GM21723 (cell line): ENCODE results near the gene TDRD7.

Experiments
- ATAC-seq: cut with Tn5 transposase; IDR thresholded peaks from one replicate; pipeline ENCODE4 v1.9.1; 2021; ENCODE audit warnings: mild to moderate bottlenecking, moderate library complexity; ENCODE audit not compliant: unreplicated experiment

TDRD7 gene

DNA sequence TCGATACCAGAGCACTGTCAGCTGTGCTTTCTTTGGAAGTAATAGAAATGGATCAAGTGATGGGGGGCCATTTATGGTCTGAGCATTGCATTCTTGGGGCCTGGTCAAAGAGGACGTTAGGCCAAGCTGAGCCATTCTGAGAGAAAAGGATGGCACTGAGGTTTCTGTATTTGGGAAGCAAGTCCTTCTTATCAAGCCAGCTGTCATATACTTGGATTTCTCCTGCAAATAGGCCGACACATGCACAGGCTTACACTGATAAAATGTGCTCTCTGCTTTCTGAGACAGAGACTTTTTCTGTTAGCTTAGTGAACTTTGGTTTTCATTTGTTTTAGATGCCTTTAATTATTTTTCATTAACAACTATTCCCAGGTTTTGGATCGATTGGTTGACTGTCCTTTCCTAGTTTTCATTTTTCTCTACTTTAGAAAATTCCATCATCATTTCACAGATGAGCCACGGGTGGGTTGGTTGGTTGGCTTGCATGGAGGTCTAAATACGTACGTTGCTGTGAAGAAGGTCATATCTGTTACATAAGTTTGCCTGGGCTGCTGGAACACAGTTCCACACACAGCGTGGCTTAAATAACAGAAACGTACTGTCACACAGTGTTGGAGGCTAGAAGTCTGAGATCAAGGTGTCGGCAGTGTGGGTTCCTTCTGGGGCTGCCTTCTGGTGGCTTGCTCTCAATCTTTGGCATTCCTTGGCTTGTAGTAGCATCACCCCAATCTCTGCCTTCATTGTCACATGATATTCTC lies 109.9 kb downstream of the TDRD7 start:
- ATAC-seq = no peak

DNA sequence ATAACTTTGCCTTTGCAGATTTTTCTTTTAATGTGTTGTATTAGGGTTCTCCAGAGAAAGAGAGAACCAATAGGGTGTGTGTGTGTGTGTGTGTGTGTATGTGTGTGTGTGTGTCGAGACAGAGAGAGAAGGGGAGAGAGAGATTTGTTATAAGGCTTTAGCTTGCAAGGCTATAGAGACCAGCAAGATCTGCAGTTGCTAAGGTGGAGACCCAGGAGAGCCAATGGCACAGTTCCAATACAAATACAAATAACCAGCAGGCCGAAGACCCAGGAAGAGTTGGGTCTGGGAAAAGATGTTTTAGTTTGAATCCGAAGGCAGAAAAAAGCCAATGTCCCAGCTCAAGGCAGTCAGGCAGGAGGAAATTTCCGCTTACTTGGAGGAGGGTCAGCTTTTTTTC lies 112.5 kb downstream of the TDRD7 start:
- ATAC-seq = no peak

DNA sequence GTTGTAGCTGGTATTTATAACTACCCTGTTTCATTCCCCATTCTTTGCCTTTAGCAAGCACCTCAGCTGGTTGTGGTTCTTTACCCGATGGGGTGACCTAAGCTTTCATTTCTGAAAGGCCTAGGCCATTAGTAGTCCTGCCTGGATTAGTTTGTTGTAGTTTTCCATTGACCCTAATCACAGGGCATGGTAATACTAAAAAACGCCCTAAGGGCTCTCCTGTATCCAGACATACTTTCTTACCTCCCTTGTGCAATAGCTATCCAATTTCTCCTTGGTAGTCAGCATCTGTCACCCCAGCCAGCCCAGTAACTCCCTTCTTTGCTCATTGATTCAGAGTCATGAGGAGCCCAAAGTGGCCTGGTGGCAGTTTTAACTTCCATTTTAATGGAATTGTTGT lies 113.6 kb downstream of the TDRD7 start:
- ATAC-seq = no peak

DNA sequence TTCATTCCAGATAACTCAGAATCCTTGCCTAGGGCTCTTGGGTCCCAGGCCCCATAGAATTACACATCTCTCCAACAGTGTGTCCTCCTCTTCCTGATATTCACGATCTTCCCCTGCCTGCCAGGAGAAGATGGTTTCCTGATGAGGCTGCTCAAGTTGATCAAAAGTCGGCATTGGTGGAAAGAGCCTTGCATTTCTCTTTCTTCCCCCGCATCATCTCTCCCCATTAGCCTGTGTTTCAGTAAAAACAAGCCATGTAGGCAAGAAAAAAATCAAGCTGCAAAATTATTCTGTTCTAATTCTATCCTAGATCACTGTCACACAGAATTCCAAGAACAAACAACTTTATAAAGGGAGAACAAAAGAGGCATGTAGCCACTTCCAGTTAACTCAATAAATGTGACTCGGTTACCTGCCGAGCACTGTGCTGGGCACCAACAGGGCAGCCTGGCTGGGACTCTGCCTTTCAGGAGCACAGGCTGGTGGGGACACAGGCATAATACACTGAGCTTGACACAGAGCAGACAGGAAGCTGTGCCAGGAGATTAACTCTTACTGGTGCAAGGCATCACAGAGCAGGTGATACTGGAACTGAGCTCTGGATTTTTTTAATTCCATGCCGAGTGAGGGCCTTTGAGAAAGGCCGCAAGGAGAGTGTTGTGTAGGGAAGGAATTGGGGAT lies 115.1 kb downstream of the TDRD7 start:
- ATAC-seq = no peak

DNA sequence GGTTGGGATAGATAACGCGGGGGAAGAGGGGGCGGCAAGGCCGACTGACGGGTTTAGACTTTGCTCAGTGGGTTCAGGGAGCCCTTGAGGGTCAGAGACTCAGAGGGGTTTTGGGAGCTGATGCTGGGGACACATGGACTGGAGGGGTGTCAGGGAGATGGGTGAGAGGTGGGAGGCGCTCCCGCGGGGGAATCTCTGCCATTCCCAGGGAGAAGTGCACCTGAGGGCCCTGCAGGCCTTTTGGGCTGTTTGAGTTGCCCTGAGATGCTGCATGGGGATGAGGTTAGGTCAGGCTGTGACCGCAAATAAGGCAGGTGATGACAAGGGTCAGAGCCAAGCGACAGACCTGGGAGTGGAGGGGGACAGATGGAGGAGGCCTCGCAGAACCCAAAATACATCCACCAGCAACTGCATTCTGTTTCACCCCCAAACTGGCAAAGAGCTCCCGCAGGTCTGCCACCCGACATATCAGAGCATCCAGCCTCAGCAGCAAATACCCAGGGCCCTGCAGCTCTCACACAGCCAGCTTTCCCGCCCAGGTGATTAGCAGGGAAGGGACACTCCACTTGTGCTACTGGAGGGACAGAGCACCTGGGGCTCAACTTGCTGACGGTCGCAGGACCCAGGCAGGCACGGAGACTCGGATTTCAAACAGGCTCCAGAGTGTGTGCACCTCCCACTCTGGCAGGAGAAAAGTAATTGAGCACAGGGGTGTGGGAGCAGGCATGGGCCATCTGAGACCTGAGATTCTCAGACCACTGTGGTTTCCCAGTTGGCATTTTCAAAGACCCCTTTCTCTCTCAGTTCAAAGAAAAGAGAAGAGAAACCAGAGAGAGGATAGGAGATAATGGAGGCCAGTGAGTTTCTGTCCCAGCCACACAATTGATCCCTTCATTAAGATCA lies 116.0 kb downstream of the TDRD7 start:
- ATAC-seq = peak; percentile 32

DNA sequence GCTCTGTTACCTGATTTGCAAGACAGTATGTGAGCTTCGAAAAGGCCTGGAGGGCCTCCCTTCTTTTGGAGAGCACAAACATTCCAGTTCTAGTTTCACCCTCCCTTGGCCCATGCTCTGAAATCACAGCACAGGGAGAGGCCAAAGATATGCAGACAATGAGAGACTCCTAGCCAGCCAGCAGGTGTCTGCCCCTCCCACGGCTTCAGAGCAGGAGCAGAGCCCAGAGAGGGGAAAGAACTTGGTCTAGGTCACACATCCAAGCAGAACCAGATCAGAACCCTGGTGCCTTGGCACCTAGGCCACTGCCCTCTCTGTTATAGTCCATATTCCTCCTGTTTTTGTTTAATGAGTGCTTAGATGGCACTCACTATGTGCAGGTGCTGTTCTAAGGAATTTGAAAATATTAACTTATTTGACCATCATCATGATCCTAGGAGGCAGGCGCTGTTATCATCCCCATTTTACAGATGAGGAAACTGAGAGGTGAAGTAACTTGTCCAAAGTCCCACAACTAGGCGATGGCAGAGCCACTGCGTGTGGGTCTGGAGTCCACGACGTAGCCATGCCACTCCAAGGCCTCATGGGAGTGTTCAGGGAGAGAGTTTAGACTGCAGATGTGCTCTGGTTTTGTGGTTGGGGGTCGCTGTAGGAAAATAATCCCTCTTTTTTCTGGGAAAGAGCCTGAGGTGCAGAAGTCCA lies 116.8 kb downstream of the TDRD7 start:
- ATAC-seq = peak; percentile 43

DNA sequence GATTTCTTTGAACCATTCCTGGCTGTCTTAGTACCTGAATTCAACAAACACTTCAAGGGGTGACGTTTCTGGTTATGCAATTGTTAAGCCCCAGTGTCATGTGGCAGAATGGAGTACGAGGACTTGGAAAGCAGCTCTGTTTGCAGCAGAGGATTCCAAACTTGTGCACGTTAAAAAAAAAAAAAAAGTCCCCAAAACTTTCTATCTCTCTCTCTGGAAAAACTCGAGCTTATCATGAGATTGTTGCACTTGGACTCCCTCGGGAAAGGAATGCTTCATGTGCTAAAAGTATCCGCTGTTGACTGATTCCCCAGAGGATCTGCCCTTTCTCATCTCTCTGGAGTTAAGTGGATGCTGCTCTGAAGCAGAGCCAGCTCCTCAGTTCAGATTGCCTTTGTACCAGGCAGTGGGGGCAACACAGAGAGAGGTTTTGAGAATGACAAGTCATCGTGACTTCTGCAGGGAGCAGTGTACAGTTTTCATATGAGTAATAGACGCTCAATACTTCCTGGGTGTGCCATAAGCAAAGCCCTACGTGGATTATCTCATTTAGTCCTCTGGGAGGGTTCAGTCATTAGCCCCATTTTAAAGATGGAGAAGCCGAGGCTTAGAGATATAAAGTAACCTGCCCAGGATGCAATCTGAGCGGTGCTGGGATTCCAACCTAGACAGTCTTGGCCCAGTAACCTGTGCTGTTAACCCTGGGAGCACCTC lies 117.6 kb downstream of the TDRD7 start:
- ATAC-seq = peak; percentile 75

DNA sequence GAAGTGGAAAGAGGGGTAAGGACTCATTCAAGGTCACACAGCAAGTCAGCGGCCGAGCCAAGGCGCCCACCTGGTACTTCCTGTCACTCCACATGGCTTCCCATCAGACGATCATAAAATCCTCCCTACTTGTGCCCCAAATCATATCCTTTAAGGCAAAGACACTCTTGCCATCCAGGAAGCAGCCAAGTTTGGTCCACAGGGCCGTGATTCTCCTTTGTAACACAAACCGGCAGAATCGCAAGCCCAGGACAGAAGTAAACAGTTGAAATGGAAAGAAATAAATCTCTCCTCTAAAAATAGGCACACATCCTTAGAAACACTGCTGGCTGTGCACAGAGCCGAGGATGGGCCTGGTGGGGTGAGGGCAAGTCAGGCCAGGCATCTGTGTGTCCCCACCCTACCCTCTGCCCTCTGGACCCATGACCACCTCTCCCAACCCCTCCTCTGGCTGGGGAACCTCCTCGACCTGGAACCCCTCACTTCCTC lies 120.0 kb downstream of the TDRD7 start:
- ATAC-seq = no peak

DNA sequence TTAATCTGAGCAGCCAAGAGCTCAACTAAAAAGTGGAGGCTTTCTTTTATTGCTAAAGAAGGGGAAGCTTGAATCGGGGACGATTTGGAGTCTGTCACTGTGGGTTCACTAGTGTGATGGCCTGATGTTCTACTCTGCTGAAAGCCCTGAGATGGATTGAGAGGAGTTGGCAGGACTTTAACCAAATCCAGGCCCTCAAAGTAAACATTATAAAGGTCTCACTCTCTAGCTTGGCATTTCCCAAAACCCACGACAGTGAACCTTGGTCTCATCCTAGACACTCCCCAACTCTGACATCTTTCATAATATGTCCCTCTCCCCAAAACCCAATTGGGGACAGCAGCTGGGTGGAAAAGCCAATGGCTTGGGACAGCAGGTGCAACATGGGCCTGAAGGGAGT lies 122.3 kb downstream of the TDRD7 start:
- no peak for ATAC-seq

DNA sequence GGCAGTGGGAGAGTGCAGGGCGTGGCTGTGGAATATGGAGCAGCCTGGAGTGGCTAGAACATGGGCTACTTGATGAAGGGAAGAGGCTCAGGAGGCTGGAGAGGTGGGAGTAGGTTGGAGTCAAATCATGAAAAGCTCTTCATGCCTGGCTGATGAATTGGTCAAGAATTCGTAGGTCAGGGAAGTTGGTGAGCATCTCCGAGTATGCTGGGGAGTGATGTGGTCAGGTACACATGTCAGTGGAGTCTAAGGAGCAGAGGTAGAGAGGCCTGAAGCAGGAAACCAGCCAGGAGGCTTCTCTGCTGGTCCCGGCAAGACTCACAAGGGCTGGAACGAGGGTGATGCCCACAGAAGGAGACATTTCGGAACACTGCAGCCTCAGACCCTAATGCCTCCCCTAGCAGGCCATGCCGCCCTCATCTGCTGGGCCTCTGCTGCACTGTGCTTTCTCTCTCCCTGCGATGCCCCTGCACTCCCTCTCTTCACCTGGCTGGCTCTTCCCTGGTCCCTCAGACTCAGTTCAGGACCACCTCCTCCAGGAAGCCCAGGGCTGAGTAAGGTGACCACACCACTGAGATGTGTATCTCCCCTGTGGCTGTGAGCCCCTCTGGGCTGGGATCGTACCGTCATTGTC lies 123.2 kb downstream of the TDRD7 start:
- ATAC-seq = no peak

DNA sequence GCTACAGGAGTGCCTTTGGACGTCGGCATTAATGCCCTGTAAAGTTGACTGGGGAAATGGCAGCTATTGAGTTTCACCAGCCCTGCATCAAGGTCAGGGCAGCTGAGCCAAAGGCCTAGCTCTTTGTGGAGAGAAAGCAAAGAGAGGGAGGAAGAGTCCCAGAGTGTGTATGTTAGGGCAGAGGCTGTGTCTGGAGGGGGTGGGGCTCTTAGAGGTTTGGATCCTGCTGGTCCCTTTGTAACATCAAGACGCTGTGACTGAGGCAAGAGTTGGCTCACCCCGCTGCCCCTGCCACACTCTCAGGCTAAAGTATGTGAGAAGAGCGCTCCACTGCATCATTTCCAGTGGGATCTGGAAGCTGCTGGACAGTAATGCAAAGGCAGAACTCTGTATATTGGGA lies 123.9 kb downstream of the TDRD7 start:
- ATAC-seq = no peak

DNA sequence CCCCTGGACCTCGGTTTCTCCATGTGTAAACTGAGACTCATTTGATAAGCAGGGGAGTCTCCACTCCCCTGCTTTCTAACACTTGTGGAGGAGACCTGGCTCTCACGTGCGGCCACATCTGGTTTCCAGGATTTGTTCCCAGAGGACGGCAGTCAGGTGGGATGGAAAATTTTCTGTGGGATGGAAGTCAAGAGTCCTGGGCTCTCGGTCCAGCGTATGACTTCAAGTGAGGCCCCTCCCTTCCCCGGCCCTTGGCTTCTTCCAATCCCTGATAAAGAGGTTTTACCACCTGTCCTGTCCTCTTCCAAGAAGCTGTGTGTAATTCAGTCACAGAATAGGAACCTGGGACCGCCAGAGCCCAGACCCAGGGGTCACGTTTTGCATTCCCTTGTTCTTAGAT lies 124.6 kb downstream of the TDRD7 start:
- no peak for ATAC-seq

DNA sequence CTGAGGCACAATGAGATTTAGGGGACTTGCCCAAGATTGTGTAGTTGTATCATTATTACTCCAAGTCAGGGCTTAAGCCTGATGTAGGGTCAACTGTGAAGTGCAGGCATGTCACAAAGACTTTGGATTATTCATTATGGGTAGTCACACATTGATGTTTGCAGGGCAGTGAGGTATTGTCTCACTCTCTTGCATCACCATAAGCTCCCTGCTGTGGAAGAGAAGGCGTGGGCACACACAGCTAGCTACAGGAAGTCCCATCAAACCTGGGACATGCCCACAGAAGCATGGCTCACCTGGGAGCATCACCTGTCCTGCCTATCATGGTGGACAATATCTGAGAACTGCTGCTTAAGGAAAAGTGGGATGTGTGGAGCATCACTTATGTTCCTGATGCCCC lies 131.7 kb downstream of the TDRD7 start:
- ATAC-seq = no peak

DNA sequence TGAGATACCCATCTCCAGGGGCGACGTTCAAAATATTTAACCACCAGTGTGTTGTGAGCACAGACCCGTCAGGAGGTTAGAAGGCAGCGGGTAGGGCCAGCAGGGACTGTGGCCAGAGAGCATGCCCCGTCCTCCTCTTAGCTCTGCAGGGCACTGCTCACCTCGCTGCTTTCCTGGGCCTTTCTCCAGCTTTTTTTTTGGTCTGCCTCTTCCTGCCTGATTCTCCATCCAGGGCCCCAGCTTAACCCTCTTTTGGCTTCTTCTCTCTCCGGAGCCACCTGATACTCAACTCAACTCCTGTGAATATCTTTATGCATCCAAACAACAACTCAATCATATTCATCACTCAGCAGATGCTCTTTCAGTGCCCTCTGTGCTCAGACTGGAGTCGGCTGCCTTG lies 133.6 kb downstream of the TDRD7 start:
- no peak for ATAC-seq
